Measurements from ENCODE around the gene IQGAP2.

IQGAP2 gene

DNA sequence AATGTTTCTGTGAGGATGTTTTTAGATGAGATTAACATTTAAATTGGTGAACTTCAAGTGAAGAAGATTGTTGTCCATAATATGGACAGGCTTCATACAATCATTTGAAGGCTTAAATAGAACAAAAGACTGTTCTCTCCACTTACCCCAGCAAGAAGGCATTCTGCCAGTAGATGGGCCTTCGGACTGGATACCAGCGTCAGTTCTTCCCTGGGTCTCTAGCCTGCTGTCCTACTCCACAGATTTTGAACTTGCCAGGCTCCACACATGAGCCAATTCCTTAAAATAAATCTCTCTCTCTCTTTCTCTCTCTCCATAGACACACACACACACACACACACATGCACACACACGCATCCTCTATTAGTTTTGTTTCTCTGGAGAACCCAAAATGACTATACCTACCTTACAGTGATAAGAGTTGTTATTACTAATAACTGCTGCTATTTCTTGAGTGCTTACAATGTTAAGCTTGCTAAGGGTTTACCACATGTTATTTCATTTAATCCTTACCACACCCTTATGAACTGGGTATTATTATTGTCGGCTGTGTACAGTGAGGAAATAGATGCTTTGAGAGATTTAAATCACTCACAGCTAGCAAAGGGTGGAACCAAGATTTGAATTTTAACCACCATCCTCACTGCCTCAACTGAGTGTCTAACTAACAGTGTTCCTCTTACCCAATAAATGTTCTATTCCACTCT, 19.8 kb upstream of the IQGAP2 start:
- DNase-seq (ENCODE audit: low read depth, low spot score): no peak

DNA sequence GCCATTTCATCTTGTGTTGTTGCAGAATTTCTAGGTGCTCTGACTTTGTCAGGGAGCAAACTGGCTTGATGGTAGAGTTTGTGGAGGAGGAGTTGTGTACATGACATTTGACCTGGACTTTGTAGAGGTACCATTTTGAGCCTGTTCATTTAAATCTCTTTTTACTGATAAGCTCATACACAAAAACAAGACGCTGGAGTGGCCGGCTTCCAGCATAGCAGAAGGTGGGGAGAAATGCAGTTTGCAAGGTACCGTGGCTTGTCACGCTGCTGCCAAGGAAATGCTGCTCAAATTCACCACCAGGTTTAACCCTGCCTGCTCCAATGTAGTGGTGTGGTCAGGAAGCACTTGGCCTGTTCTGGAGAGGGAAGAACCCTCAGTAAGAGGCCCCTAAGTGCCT, 18.9 kb upstream of the IQGAP2 start:
- DNase-seq (ENCODE audit: low read depth, low spot score): no peak

DNA sequence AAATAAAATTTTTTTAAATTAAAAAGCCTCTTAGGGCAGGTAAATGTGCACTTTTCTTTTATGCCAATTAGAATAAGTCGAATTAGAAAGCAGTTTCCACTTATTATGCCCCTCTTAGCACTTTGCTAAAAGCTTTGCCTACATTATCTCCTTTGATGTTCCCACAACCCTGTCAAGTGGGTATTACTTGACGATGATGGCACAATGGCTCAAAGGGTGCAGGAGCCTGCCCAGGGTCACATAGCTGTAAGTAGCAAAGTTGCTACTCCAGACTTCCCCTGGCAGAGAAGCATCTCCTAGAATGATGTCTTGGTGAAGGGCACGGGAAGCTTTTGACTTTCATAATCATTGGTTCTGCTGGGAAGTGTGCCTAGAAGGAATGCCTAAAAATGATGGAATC, 18.4 kb upstream of the IQGAP2 start:
- DNase-seq (ENCODE audit: low read depth, low spot score): no peak

DNA sequence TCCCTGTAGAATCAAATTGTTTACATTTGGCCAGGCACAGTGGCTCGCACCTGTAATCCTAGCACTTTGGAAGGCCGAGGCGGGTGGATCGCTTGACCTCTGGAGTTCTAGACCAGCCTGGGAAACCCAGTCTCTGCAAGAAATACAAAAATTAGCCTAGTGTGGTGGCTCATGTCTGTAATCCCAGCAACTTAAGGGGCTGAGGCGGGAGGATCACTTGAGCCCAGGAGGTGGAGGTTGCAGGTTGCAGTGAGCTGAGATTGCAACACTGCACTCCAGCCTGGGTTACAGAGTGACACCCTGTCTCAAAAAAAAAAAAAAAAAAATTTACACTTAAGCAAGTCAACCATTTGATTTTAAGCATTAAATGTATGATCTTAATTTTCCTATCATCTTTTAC, 17.5 kb upstream of the IQGAP2 start:
- DNase-seq (ENCODE audit: low read depth, low spot score): no peak

DNA sequence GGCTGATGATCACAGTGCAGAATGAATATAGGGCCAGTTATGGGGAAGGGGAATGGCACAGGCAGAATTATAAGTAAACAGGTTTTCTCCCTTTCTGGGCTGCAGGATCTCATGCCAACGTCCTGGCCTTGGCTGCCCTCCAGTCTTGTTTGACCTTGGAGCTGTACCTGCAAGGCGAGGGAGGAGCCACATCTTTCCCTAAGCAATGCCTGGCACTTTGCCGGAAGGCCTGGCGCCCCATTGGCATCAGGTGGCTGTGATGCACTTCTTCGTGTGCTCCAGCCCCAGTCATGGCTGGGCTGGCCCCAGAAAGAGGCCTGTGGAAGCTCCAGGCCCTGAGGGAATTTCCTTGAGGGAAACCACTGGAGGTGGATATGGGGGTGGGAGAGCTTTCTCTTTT, 16.7 kb upstream of the IQGAP2 start:
- no peak for DNase-seq (ENCODE audit: low read depth, low spot score)

DNA sequence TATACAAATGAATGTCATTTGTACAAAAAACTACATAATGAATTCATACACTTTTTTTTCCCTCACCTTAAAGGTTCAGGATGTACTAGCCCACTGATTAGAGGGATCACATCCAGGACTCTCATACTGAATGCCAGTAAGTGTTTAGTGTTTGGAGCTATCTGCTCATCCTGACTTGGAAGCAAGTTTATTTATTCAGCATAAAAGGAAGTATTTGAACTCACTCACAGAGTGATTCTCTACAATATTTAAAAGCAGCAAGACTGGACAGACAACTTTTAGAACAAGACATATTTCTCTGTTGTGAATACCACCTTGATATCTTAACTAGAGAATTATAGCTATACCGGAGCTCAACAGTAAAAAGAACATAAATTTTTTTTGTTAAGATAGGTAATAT, 14.8 kb upstream of the IQGAP2 start:
- DNase-seq (ENCODE audit: low read depth, low spot score): no peak

DNA sequence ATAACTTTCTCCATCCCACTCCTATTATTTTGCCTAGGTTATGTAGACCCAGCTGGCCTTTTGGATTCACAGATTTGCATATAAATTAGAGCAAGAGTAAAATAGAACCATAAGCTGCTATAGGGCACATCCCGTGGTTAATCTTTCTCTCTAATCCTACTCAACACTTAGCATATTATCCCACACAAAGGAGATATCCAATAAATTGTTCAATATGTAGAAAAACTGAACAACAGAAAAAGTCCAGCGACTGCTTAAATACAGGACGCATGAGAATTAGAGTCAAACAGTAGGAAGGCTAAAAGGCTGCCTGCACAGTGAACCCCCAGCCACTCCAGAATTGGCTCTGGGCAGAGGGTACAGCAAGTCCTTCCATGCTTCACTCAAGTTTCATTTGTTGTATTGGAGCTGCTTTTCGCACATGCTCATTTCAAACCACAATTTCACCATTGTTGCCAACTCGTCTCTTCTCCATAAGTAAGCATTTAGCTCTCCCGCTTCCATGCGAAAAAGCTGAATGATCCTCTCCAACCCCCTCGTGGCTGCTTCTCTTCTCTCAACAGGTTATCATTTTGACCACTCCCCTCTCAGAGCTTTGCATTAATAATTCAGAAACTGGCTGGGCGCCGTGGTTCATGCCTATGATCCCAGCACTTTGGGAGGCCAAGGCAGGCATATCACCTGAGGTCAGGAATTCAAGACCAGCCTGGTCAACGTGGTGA, 14.1 kb upstream of the IQGAP2 start:
- DNase-seq (ENCODE audit: low read depth, low spot score): no peak

DNA sequence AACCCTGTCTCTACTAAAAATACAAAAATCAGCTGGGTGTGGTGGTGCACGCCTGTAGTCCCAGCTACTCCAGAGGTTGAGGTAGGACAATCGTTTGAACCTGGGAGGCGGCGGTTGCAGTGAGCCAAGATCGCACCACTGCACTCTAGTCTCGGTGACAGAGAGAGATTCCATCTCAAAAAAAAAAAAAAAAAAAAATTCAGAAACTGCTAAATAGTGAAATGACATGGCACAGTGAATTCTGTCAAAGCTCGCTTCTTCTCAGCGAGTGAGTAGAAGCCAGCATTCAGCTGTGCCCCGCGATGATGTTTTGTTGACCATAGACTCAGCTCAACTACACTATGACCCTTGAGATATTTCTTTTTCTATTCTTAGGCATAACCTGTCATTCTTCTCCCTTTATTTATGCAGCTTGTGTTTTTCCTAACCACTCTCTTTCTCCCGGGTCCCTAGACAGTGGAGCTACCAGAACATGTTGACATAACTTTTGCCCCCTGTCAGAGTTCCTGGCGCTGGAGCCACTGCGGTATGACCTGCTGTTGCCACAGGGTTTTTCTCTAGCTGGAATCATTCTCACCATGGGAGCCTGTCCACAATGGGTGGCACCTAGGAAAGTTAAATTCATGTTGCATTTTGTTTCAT, 13.5 kb upstream of the IQGAP2 start:
- no peak for DNase-seq (ENCODE audit: low read depth, low spot score)

DNA sequence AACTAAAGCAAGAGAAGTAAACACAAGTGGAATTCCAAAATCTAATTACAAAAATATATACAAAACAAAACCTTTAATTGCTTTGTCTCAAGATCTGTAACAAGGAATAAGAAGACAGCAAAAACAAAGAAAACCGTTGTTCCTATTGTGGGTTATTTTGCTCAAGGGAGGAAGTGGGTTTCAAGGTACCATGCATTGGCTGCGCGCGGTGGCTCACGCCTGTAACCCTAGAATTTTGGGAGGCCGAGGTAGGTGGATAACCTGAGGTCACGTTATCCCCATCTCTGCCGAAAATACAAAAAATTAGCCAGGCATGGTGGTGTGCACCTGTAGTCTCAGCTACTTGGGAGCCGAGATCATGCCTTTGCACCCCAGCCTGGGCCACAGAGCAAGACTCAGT, 12.1 kb upstream of the IQGAP2 start:
- no peak for DNase-seq (ENCODE audit: low read depth, low spot score)

DNA sequence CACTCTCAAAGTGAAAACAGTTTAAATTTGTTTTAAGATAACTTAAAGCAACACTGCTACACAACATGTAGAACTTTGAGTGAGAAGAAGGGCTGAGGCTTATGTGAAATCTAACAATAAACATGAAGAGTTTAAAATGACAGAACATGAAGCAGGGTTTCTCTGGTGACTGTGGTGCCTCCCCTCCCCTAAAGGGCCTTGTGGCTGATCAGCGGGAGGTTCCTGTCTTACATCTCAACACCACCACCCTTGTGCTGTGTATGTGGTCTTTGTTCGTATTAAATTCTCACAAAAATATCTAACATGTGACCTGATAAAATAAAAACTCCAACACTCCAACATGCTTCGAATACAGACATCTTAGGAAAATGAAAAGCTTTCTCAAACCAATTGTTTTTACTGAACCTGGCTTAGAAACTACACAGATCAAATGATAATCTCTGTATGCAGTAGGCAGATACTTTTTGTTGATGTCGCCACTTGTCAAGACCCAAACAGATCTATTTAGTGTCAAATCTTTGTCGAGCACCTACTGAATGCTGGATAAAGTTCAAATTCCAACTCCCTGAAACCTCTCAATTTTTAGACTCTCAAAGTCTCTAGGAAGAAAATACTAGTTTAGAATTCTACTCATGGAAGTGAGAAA, 9.9 kb upstream of the IQGAP2 start:
- no peak for DNase-seq (ENCODE audit: low read depth, low spot score)

DNA sequence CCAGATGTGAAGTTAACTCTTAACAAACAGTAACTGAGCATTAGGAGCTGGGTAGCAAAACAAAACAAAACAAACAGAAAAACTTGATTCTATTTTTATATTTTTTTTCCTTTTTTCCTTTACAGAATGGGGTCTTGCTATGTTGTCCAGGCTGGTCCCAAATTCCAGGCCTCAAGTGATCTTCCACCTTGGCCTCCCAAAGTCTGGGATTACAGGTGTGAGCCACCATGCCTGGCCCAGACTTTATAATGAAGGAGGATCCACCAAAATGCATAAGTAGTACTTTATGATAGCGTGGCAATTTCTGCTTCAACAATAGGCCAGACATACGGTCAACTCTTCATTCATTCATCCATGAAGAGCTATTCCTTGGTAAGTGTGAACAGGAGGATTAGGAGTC, 5.9 kb upstream of the IQGAP2 start:
- no peak for DNase-seq (ENCODE audit: low read depth, low spot score)

DNA sequence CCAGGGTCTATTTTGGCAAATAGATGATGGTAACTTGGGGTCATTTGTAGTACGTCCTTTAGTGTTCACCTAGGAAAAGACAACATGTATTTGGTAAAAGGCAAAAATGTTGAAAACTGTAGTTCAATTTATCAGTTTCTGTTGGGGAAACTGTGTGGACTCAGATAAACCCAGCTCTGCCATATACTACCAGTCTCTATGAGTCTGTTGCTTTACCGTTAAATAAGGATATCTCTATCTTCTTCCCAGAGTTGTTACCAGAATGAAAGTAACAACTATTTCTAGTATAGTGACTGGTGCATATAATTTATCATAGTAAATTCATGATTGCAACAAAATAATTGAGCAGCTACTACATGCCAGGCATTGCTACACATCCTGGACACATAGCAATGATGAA, 3.8 kb upstream of the IQGAP2 start:
- no peak for DNase-seq (ENCODE audit: low read depth, low spot score)

DNA sequence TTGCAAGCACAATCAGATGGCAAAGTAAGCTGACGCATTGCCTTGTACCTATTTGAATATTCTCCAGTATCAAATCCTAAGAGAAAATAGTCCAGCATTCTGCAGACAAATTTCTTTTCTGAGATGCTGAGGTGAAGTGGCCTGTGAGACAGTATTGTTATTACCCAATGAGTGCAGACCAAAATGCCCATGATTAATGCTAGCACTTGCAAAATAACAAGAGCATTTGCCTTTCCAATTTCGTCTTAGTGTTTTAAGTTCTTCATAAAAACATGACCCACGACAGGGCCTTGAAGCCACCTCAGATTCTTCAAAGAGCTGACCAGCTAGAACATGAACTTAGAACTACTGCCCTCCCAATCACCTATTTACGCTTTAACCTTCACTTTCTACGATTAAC, 2.6 kb upstream of the IQGAP2 start:
- DNase-seq (ENCODE audit: low read depth, low spot score): no peak

DNA sequence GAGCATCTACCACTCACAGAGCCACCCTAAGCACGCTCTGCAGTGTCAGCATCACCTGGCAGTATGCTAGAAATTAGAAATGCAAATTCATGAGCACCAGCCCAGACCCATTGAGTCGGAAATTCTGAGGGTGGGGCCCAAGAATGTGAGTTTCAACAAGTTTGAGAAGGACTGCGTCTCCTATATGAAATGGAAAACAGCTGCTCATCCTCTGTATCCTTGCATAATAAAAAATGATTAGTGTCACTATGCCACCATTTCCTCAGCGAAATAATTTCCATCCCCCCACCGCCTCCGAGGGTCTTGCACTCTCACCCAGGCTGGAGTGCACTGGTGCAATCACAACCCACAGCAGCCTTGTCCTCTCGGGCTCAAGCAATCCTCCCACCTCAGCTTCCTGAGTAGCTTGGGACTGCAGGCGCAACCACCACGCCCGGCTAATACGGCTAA, 1.3 kb upstream of the IQGAP2 start:
- DNase-seq (ENCODE audit: low read depth, low spot score): no peak

DNA sequence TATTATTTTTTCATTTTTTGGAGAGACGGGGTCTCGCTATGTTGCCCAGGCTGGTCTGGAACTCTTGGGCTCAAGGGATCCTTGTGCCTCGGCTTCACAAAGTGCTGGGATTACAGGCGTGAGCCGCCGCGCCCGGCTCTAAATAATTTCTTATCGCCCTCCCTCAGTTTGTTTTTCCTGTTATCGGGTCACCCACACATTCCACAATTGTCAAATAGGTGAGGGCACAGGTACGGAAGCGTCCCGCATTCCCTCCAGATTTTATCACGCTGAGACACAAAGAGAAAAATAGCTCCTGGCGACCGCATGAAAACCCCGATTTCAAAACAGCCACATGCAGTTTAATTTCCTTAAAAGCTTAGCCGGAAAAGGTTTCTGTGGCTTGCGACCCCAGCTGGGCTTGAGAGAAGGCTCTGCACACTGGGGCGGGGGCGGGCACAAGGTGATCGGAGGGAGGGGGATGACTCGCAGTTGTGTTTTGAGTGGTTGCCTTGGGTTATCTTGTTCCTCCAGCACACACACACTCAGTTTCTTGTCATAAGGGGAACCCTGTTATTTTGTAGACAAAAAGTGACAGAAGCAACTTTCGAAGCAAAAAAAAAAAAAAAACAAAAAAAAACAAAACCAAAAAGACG, 717 bp upstream of the IQGAP2 start:
- peak; percentile 61 for DNase-seq (ENCODE audit: low read depth, low spot score)

DNA sequence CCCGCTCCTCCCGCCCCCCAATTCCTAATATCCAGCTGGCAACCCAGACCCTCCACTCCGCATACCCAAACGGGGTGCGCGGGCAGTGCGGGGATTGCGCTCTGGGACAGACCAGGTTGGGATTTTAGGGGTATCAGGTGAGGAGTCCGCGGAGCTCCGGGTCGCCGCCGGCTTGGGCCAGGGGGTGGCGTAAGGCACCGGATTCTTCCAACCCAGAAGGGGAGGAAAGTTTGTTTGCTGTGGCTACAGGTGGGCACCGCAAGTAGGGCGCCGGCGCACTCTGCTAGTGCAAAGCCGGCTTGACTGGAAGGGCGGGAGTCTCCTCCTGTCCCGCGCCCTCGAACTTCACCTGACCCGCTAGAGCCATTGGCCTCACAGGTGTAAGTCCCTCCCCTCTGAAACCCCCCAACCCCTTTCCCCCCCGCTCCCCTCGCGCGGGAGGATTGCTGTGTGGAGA, 709 bp downstream of the IQGAP2 start:
- peak; percentile 27 for DNase-seq (ENCODE audit: low read depth, low spot score)

DNA sequence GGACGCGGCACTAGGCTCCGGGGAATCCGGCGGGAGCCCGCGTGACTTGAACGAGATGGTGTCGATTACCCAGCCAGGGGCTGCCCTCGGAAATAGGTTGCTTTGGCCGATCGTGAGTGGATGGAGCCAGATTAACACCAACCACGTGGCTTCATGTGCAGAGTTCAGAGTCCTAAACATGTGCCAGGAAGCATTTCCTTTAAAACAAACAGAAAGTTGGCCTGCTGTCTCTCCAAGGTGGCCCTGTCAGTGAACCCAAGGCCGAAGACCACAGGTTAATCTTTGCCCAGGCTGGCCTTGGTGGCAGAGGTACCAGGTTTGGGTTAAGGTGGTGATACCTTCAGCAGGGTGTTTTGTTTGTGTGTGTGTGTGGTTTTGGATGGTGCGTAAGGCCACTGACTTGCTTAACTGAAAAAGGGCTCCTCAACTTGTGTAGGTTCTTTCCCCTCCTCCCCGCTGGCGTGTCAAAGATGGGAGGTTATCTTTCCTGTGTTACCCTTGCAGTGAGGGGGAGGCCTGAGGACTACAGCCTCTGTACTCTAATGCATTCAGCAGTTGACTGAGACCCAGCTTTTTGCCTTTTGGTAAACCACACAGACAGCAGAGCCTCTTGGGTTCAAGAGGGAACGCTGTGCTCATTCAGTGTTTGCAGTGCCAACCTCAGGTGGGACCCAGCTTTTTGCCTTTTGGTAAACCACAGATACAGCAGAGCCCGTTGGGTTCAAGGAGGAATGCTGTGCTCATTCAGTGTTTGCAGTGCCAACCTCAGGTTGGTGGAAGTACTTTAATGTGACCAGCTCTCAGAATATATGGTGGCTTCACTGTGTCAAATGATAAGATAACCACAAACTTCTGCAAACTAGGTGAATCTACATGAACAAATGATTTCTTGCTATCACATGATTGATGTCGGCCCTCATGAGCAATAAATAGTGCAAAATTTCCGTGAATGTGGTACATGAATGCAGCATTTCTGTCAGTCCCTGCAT, 1.4 kb downstream of the IQGAP2 start:
- peak; percentile 51 for DNase-seq (ENCODE audit: low read depth, low spot score)

DNA sequence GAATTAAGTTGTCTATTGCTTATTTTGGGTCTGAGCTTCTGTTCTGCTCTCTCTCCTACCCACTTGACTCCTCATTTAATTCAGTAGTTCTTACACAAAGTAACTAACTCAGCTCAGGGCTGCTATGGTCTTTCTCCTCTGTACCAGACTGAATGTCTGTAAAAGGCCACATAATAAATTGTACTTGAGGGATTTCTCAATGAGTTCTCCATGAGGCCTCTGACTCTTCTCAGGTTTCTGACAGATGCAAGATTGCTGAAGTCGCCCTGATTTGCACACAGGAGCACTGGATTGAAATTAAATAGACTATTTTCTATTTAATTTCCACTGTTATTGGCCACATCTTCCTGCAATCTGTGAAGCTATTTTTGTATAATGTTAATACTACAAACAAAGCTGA, 2.9 kb downstream of the IQGAP2 start:
- DNase-seq (ENCODE audit: low read depth, low spot score): no peak

DNA sequence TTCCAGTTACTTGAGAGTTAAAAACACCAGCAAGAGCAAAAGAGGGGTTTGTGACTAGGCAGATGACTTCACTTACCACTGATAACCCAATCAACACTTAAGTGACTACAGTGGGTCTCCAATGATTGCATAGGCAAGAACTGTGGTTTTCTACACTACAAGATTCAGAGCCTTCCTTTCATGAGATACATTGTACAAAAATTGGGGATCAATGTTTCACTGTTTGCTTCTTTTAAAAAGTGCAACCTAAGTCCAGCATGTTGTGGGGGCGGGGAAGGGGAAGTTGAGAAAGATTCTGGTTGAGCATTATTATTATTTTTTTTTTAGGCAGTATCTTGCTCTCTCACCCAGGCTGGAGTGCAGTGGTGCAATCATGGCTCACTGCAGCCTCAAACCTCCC, 3.6 kb downstream of the IQGAP2 start:
- DNase-seq (ENCODE audit: low read depth, low spot score): no peak

DNA sequence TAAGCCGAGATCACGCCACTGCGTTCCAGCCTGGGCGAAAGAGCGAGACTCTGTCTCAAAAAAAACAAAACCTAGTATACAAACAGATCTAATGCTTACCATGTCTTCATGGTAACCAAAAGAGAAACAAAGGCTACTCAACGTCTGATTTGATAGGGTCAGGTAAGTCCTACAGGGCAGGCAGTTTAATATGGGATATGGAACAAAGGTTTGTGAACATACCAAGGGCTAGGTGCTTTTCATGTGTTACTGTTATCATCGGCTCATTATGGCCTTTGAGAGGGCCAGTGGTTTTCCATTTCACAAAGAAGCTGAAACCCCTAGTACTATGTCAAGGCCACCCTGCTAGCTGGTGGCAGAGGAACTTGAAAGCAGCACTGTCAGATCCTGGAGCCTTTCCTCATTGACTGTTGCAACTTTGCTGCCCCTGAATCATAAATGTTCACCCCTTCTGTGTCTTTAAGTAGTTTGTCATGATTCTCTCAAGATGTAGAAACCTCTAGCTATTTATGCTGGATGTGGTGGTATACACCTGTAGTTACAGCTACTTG, 5.1 kb downstream of the IQGAP2 start:
- no peak for DNase-seq (ENCODE audit: low read depth, low spot score)

All from activated CD4-positive, CD25-positive, alpha-beta regulatory T cell treated with anti-CD3 and anti-CD28 coated beads, Interleukin-2, amount 50 U/mL, for 16 hours (primary cell).